Activated B cell treated with CpG ODN at 0.5 μM for 24 hours (primary cell): ENCODE data around the gene MBD3L5. TPM values are rescaled to one million over a fixed set of nuclear protein-coding genes. Genes with fewer than 3 reads are reported as not detected.

Experiments
- ATAC-seq: fragments of 200-7000 bp; cut with Tn5 transposase; one replicate; pipeline ENCODE4 v1.10.0; 2021; ENCODE audit warnings: low read depth, mild to moderate bottlenecking, moderate library complexity
- CTCF ChIA-PET: fragments of 350-600 bp; sonication (Branson Sonifier 250); formaldehyde crosslinking; loops from one replicate; lab custom pipeline; 2021; ENCODE audit warnings: antibody characterized with exemption; lab: Charles Lee
- POLR2A ChIA-PET: fragments of 350-600 bp; sonication (Branson Sonifier 250); formaldehyde crosslinking; loops from one replicate; lab custom pipeline; 2021; ENCODE audit warnings: antibody characterized with exemption; lab: Charles Lee
- DNase-seq: peaks from one replicate; pipeline ENCODE4 v3.0.0; 2022
- H3K27ac Mint-ChIP-seq: one replicate; pipeline ENCODE4 v1.8.0; 2020; ENCODE audit warnings: mixed read lengths
- H3K27me3 Mint-ChIP-seq: one replicate; pipeline ENCODE4 v1.8.0; 2021; ENCODE audit warnings: mixed read lengths
- H3K36me3 Mint-ChIP-seq: one replicate; pipeline ENCODE4 v1.8.0; 2021; ENCODE audit warnings: low read depth, mixed read lengths
- H3K4me1 Mint-ChIP-seq: one replicate; pipeline ENCODE4 v1.8.0; 2021; ENCODE audit warnings: mixed read lengths
- H3K4me3 Mint-ChIP-seq: one replicate; pipeline ENCODE4 v1.8.0; 2020; ENCODE audit warnings: mild to moderate bottlenecking, mixed read lengths
- H3K9me3 Mint-ChIP-seq: one replicate; pipeline ENCODE4 v1.8.0; 2020; ENCODE audit warnings: mixed read lengths
- intact Hi-C: fragments of 100-400 bp; cut with micrococcal nuclease; formaldehyde crosslinking; loops from one replicate; pipeline ENCODE4 v1.15.1; 2024
- total RNA-seq: library from RNA; stranded (reverse); gene quantifications from 2 replicates; pipeline ENCODE4 v1.2.3, GENCODE V29; 2022
- TF ChIP-seq, protein P1 (sequence below): fragments of 200-600 bp; IDR thresholded peaks from one replicate; pipeline ENCODE4 v1.8.0; 2022; ENCODE audit warnings: antibody characterized with exemption, mild to moderate bottlenecking

Gene MBD3L5
- total RNA-seq, 1 donor from 2014 or later, result not detected

DNA sequence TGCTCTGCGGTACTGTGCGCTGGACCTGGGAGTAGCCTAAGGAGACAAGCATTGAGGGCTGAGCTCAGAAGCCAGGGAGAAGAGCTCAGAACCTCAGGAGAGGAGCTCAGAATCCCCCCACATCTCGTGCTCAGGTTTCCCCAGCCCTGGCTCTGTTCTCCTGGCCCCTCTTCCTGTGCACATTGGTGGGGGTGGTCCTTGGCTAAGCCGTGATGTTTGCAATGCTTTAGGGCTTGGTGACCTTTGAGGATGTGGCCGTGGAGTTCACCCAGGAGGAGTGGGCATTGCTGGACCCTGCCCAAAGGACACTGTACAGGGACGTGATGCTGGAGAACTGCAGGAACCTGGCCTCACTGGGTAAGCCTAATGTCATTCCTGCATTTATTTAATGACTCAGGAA, 45.8 kb downstream of the MBD3L5 start:
- H3K27me3 Mint-ChIP-seq, result no peaks in the 10 kb centered on the region
- ATAC-seq (no peak), DNase-seq (no peak)
- H3K27ac Mint-ChIP-seq, result no peak overlapping the region
- peaks cover 88% of the 10 kb centered on the region for H3K36me3 Mint-ChIP-seq
- H3K9me3 Mint-ChIP-seq, result peaks cover 24% of the 10 kb centered on the region
- intact Hi-C loops, result no loop called here
- TF ChIP-seq, protein P1, sequence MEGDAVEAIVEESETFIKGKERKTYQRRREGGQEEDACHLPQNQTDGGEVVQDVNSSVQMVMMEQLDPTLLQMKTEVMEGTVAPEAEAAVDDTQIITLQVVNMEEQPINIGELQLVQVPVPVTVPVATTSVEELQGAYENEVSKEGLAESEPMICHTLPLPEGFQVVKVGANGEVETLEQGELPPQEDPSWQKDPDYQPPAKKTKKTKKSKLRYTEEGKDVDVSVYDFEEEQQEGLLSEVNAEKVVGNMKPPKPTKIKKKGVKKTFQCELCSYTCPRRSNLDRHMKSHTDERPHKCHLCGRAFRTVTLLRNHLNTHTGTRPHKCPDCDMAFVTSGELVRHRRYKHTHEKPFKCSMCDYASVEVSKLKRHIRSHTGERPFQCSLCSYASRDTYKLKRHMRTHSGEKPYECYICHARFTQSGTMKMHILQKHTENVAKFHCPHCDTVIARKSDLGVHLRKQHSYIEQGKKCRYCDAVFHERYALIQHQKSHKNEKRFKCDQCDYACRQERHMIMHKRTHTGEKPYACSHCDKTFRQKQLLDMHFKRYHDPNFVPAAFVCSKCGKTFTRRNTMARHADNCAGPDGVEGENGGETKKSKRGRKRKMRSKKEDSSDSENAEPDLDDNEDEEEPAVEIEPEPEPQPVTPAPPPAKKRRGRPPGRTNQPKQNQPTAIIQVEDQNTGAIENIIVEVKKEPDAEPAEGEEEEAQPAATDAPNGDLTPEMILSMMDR, result no peak
- ChIA-PET POLR2A (no interaction called here), CTCF (no interaction called here)
- peaks cover 4% of the 10 kb centered on the region for H3K4me1 Mint-ChIP-seq
- H3K4me3 Mint-ChIP-seq, result no peak overlapping the region

DNA sequence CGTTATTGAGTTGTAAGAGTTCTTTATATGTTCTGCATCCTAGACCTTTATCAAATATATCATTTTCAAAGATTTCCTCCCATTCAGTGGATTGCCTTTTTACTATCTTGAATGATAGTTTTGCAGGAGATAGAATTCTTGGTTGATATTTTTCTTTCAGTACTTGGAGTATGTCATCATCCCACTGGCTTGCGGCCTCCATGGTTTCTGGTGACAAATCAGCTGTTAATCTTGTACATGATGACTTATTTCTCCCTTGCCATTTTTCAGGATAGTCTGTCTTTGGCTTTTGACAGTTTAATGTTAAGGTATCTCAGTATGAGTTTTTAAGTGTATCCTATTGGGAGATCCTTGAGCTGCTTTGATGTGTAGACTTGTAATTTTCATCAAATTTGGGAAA, 47.6 kb downstream of the MBD3L5 start:
- no peaks in the 10 kb centered on the region for H3K27me3 Mint-ChIP-seq
- peaks cover 33% of the 10 kb centered on the region for H3K9me3 Mint-ChIP-seq
- CTCF ChIA-PET, result no interaction called here
- H3K36me3 Mint-ChIP-seq, result peaks cover 94% of the 10 kb centered on the region
- no peak overlapping the region for H3K4me3 Mint-ChIP-seq
- no peak overlapping the region for H3K27ac Mint-ChIP-seq
- DNase-seq (no peak), ATAC-seq (no peak)
- POLR2A ChIA-PET, result interaction anchor here (0.9 to 1.2 kb wide), 3 partner anchors 8 to 20 kb away, joined by 3 to 8 read pairs (median 4); partner anchors contain the start of gene ZNF557
- intact Hi-C loops, result no loop called here
- TF ChIP-seq, protein P1, result no peak
- no peaks in the 10 kb centered on the region for H3K4me1 Mint-ChIP-seq

Other genes with a start within 250 kb of the MBD3L5 start
- 0.15 and 0.18 TPM in 2 replicates for gene ADGRE1, start 143.0 kb upstream of the MBD3L5 start, total RNA-seq
- gene MBD3L2B, start 9.1 kb upstream of the MBD3L5 start, total RNA-seq, result not detected in 2 replicates
- gene MBD3L4, start 9.6 kb downstream of the MBD3L5 start, total RNA-seq, result not detected in 2 replicates
- gene MBD3L2, start 18.7 kb downstream of the MBD3L5 start, total RNA-seq, result not detected in 2 replicates
- not detected in 2 replicates for gene MBD3L3, start 28.1 kb downstream of the MBD3L5 start, total RNA-seq
- 21.8 and 22.6 TPM in 2 replicates for gene ZNF557, start 39.1 kb downstream of the MBD3L5 start, total RNA-seq